Measurements from ENCODE around the gene SLC2A5. TPM values are rescaled to one million over a fixed set of nuclear protein-coding genes. Genes with fewer than 3 reads are reported as not detected.
A peak's percentile ranks its signal among the peaks of the same experiment; 100 is the strongest.
"Not testable (repeated sequence)": the region's sequence is repeated elsewhere in the genome, so short reads cannot be mapped to it uniquely, and the experiment has no call there.

The SLC2A5 gene
- polyA plus RNA-seq, 3 donors = 0.68 to 1.0 (median 0.87) TPM

DNA sequence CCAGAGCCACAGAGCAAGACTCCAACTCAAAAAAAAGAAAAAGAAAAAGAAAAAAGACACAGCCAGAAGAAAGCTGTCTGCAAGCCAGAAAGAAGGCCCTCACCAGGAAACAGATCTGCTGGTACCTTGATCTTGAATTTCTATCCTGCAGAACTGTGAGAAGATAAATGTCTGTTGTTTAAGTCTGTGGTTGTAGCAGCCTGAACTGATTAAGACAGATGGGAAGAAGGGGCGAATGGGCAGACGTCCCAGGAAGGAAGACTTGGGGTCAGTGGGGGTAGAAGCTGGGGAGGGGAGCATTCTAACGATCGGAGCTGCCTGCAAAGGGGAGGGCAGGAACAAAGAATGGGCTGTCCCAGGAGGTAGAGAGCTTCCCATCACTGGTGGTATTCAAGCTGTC lies 49.5 kb downstream of the SLC2A5 start:
- no peak for DNase-seq (ENCODE audit: extremely low read depth in 1 of 11, low read depth in 9 of 11, low spot score in 4 of 11)

GRCh38 chr1:9018333-9018732 lies 51.1 kb downstream of the SLC2A5 start:
- peak in 10 of 11 donors; percentile 21 to 69 (median 56) for DNase-seq (ENCODE audit: extremely low read depth in 1 of 11, low read depth in 9 of 11, low spot score in 4 of 11)

- DNase-seq (ENCODE audit: extremely low read depth in 1 of 11, low read depth in 9 of 11, low spot score in 4 of 11) = no peak
These were observed 53.0 kb downstream of the SLC2A5 start for GRCh38 chr1:9016455-9016854.

DNA sequence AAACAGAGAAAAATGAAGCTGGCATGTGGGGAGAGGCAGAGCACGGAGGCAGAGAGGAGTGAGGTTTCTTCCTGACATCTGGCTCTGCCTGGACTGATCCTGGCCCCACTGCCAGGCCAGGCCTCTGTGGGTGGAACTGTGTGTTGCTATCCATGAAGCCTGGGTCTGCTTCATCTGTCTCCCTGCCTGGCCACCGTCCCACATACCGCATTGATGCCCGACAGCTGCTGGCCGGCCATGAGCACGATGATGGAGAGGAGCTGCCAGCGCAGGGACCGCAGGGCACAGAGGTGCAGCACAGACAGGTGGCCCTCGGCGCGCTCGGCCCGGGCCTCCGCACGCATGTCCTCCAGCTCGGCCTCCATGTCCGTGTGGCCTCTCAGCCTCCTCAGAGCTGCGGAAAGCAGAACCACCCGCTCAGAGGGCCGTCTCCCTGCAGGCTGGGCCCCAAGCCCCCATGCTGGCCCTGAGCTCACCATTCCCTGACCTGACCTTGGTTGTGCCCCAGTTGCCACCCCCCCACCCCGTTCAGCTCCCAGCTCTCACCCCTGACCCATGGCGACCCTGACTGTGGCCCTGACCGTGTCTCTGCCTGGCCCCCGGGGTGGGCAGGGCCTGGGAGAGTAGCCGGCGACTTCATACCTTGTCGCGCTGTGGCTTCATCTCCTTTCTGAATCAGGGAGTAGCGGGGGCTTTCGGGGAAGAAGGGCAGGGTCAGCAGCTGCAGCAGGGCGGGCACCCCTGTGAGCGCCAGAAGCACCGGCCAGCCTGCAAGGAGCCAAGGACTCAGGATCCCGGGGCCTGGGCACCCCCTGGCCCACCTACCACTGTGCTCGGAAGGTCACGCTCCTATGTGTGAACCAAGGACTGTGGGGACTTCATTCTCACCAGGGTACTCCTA lies 54.7 kb downstream of the SLC2A5 start:
- DNase-seq (ENCODE audit: extremely low read depth in 1 of 11, low read depth in 9 of 11, low spot score in 4 of 11) = no peak

GRCh38 chr1:9013819-9014218 lies 55.6 kb downstream of the SLC2A5 start:
- DNase-seq (ENCODE audit: extremely low read depth in 1 of 11, low read depth in 9 of 11, low spot score in 4 of 11) = no peak

GRCh38 chr1:9010781-9011323 lies 58.6 kb downstream of the SLC2A5 start:
- DNase-seq (ENCODE audit: extremely low read depth in 1 of 11, low read depth in 9 of 11, low spot score in 4 of 11) = no peak

DNA sequence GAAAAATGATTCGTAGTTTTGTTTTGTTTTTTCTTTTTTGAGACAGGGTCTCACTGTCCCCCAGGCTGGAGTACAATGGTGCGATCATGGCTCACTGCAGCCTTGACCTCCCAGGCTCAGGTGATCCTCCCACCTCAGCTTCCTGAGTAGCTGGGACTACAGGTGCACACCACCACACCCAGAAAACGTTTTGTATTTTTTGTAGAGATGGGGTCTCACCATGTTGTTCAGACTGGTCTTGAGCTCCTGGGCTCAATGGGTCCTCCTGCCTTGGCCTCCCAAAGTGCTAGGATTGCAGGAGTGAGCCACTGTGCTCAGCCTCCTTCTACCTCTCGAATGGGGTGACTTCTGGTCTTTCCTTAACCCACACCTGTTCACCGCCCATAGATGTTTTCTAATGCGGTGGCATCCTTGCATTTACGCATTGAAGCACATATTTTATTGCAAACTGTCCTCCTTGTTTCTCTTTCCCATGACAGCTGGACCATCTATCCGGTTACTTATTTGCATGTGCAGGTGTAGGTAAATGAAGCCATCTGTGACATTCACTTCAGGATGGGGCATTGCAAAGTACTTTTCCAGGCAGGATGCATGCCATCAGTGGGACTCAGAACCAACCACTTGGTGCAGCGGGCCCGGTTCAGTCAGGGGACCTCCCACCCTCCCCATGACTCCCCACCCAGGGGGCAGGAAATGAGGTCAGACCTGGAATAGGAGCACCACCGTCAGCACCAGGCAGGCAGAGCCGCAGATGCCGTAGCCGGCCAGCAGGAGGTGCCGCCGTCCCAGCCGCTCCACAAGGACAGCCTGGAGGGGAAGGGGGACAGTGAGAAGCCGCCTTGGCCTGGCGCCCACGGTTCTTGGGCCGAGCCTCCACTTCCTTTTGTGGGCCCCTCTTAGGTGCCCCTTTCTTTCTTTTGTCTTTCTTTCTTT lies 59.7 kb downstream of the SLC2A5 start:
- no peak for DNase-seq (ENCODE audit: extremely low read depth in 1 of 11, low read depth in 9 of 11, low spot score in 4 of 11)

GRCh38 chr1:9008236-9008635 lies 61.2 kb downstream of the SLC2A5 start:
- DNase-seq (ENCODE audit: extremely low read depth in 1 of 11, low read depth in 9 of 11, low spot score in 4 of 11) = no peak

GRCh38 chr1:9006956-9007615 lies 62.3 kb downstream of the SLC2A5 start:
- no peak for DNase-seq (ENCODE audit: extremely low read depth in 1 of 11, low read depth in 9 of 11, low spot score in 4 of 11)

DNA sequence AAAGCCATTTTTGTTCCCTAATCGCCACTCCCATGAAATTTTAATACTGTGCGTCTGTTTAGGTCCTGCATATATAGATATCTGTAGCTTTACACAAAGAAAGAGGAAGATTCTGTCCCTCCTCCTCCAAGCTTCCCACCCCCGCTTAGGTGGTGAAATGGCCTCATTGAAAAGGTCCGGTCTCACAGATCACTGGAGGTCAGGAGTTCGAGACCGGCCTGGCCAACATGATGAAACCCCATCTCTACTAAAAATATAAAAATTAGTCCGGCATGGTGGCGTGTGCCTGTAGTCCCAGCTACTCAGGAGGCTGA lies 64.1 kb downstream of the SLC2A5 start:
- DNase-seq (ENCODE audit: extremely low read depth in 1 of 11, low read depth in 9 of 11, low spot score in 4 of 11) = no peak

DNA sequence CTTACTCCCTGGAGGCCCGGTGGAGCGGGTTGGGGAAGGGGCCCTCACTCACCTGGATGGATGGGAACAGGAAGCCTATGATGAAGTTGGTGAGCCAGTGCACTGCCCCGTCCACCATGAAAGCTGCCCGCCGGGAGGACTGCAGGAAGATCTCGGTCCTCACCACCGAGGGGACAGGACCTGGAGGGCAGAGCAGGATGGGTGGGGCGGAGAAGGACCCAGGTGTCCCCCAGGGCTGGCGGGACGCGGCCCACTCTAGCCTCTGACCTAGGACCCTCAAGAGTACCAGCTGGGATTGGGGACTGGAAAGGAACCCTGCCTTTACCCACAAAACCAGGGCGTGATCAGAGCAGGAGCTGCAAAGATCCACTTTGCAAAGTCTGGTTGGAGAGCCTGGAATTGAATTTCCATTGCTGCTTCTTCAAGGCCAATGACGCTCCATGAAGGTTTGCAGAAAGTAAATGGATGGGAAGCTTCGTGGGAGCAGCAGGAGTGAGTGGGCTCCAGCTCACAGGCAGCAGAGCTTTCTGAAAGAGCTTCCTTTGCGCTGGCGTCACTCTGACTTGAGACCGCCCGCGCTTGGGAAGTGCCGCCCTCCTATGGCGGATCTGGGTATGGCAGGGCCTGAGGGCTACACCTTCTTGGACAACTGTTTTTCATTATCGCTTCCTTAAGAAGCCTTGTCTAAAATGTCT lies 64.6 kb downstream of the SLC2A5 start:
- peak; percentile 46 to 76 (median 70) for DNase-seq (ENCODE audit: extremely low read depth in 1 of 11, low read depth in 9 of 11, low spot score in 4 of 11)

DNA sequence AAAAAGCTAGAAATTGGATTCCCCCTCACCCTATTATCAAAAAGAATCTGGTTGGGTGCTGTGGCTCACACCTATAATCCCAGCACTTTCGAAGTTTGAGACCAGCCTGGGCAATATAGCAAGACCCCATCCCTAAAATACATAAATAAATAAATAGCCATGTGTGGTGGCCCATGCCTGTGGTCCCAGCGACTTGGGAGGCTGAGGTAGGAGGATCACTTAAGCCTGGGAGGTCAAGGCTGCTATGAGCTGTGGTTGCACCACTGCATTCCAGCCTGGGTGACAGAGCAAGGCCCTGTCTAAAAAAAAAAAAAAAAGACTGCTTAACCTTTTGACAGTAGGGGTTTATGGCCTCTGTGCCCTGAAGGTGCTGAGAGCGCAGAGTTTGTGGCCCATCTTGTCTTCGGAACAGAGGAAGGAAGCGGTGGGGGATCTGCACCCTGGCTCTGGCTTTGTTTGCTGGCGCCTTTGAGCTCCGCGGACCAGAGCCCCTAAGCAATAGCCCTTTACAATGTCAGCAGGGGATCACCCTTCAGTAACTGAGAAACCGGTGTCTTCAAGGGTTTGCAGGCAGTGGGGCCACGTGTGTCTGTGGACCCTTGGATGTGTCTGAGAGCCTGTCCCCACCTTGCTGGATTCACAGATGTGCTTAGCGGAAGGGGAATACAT lies 65.3 kb downstream of the SLC2A5 start:
- DNase-seq (ENCODE audit: extremely low read depth in 1 of 11, low read depth in 9 of 11, low spot score in 4 of 11) = no peak

DNA sequence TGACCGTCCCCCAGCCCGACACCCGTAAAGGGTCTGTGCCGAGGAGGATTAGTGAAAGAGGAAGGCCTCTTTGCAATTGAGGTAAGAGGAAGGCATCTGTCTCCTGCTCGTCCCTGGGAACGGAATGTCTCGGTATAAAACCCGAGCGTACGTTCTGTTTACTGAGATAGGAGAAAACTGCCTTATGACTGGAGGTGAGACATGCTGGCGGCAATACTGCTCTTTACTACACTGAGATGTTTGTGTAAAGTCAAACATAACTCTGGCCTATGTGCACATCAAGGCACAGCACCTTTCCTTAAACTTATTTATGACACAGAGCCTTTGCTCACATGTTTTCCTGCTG lies 67.2 kb downstream of the SLC2A5 start:
- not testable (repeated sequence) for DNase-seq (ENCODE audit: extremely low read depth in 1 of 11, low read depth in 9 of 11, low spot score in 4 of 11)

GRCh38 chr1:9001534-9002214 lies 67.8 kb downstream of the SLC2A5 start:
- not testable (repeated sequence) for DNase-seq (ENCODE audit: extremely low read depth in 1 of 11, low read depth in 9 of 11, low spot score in 4 of 11)

- DNase-seq (ENCODE audit: extremely low read depth in 1 of 11, low read depth in 9 of 11, low spot score in 4 of 11) = not testable (repeated sequence)
These were observed 75.3 kb downstream of the SLC2A5 start for GRCh38 chr1:8993962-8994675.

GRCh38 chr1:8992936-8993687 lies 76.3 kb downstream of the SLC2A5 start:
- DNase-seq (ENCODE audit: extremely low read depth in 1 of 11, low read depth in 9 of 11, low spot score in 4 of 11) = no peak
